Astrocyte (in vitro differentiated cells and primary cell): ENCODE measurements around the gene PRM2.

Experiments
- EZH2 ChIP-seq: IDR thresholded peaks from 2 replicates; pipeline ENCODE4 v1.6.1; 2012; ENCODE audit warnings: mild to moderate bottlenecking, low read length, inconsistent platforms; ENCODE audit not compliant: insufficient read depth
- TF ChIP-seq, protein P1 (sequence below): IDR thresholded peaks from 2 replicates; pipeline ENCODE4 v1.5.1; 2011; ENCODE audit warnings: low read depth, mild to moderate bottlenecking, inconsistent platforms, low read length, moderate library complexity; ENCODE audit not compliant: insufficient read depth

DNA sequence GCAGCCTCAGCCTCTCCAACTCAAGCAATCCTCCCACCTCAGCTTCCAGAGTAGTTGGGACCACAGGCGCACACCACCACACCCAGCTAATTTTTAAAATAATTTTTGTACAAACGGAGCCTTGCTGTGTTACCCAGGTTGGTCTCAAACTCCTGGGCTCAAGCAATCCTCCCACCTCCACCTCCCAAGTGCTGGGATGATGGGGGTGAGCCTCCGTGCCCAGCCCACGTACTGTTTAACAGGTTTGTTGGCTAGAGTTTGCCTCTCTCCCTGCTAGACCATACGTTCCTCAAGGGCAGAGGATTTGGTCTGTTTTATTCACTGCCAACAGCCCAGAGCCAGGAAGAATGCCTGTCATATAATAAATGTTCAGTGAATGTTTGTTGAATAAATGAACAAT lies 46.8 kb downstream of the PRM2 start:
- TF ChIP-seq, protein P1, sequence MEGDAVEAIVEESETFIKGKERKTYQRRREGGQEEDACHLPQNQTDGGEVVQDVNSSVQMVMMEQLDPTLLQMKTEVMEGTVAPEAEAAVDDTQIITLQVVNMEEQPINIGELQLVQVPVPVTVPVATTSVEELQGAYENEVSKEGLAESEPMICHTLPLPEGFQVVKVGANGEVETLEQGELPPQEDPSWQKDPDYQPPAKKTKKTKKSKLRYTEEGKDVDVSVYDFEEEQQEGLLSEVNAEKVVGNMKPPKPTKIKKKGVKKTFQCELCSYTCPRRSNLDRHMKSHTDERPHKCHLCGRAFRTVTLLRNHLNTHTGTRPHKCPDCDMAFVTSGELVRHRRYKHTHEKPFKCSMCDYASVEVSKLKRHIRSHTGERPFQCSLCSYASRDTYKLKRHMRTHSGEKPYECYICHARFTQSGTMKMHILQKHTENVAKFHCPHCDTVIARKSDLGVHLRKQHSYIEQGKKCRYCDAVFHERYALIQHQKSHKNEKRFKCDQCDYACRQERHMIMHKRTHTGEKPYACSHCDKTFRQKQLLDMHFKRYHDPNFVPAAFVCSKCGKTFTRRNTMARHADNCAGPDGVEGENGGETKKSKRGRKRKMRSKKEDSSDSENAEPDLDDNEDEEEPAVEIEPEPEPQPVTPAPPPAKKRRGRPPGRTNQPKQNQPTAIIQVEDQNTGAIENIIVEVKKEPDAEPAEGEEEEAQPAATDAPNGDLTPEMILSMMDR = no peak
- TF ChIP-seq EZH2 = no peak
